Hepatocyte (in vitro differentiated cells): ENCODE measurements around the gene SERPINB6. TPM values are rescaled to one million over a fixed set of nuclear protein-coding genes. Genes with fewer than 3 reads are reported as not detected.
"Not testable (repeated sequence)": the region's sequence is repeated elsewhere in the genome, so short reads cannot be mapped to it uniquely, and the experiment has no call there.

ENCODE experiments used
- DNase-seq: peaks from one replicate; pipeline ENCODE4 v3.0.0-alpha.2; 2016; ENCODE audit warnings: low spot score
- H2AFZ ChIP-seq: fragments of 200-600 bp; sonication (generic); 2 replicates; pipeline ENCODE4 v1.6.0; 2016; ENCODE audit warnings: antibody characterized with exemption, mild to moderate bottlenecking
- H3K27ac ChIP-seq: fragments of 200-600 bp; sonication (generic); 2 replicates; pipeline ENCODE4 v1.5.1; 2016; ENCODE audit warnings: mild to moderate bottlenecking
- H3K27me3 ChIP-seq: fragments of 200-600 bp; sonication (generic); 2 replicates; pipeline ENCODE4 v1.6.1; 2016
- H3K36me3 ChIP-seq: fragments of 200-600 bp; sonication (generic); replicated peaks from 2 replicates; pipeline ENCODE4 v1.5.1; 2016; ENCODE audit warnings: low read depth; ENCODE audit not compliant: insufficient read depth
- H3K4me1 ChIP-seq: fragments of 200-600 bp; sonication (generic); 2 replicates; pipeline ENCODE4 v1.5.1; 2016; ENCODE audit warnings: mild to moderate bottlenecking, moderate library complexity; ENCODE audit not compliant: insufficient read depth
- H3K4me2 ChIP-seq: fragments of 200-600 bp; sonication (generic); 2 replicates; pipeline ENCODE4 v1.6.0; 2016
- H3K4me3 ChIP-seq: fragments of 200-600 bp; sonication (generic); 2 replicates; pipeline ENCODE4 v1.5.1; 2016; ENCODE audit warnings: mild to moderate bottlenecking
- H3K79me2 ChIP-seq: fragments of 200-600 bp; sonication (generic); 2 replicates; pipeline ENCODE4 v1.6.0; 2017; ENCODE audit warnings: mild to moderate bottlenecking
- H3K9me2 ChIP-seq: fragments of 200-600 bp; sonication (generic); replicated peaks from 2 replicates; pipeline ENCODE4 v1.6.0; 2017; ENCODE audit warnings: mild to moderate bottlenecking; ENCODE audit not compliant: insufficient read depth
- H3K9me3 ChIP-seq: fragments of 200-600 bp; sonication (generic); 2 replicates; pipeline ENCODE4 v1.5.1; 2016; ENCODE audit warnings: low read depth, mild to moderate bottlenecking
- H4K20me1 ChIP-seq: fragments of 200-600 bp; sonication (generic); 2 replicates; pipeline ENCODE4 v1.6.0; 2016; ENCODE audit warnings: mild to moderate bottlenecking; ENCODE audit not compliant: insufficient read depth, poor library complexity, severe bottlenecking
- CTCF ChIP-seq: fragments of 200-600 bp; sonication (generic); IDR thresholded peaks from 2 replicates; pipeline ENCODE4 v1.5.1; 2016; ENCODE audit warnings: antibody characterized with exemption, mild to moderate bottlenecking; ENCODE audit not compliant: poor library complexity
- EZH2 ChIP-seq: fragments of 200-600 bp; sonication (generic); IDR thresholded peaks from 2 replicates; pipeline ENCODE4 v1.6.1; 2016; ENCODE audit warnings: antibody characterized with exemption, mild to moderate bottlenecking, borderline replicate concordance
- EZH2phosphoT487 ChIP-seq: fragments of 200-600 bp; sonication (generic); IDR thresholded peaks from one replicate; pipeline ENCODE4 v1.6.1; 2018; ENCODE audit warnings: antibody characterized with exemption, mild to moderate bottlenecking, low read depth, moderate library complexity; ENCODE audit not compliant: unreplicated experiment, severe bottlenecking
- WGBS: methylation state at CpG from one replicate; pipeline ENCODE4 v1.1.6; 2016; ENCODE audit warnings: low lambda C conversion rate; ENCODE audit errors: missing lambda C conversion rate; 5-methylcytosine and 5-hydroxymethylcytosine counted together
- polyA plus RNA-seq: library from polyadenylated mRNA; unstranded; fragments of >200 nt; fragmentation: Nextera tagmentation; extraction: Ambion mirVana; gene quantifications from 2 replicates; pipeline ENCODE4 v1.2.1, GENCODE V29; 2016
- total RNA-seq: library from RNA; depleted of rRNA; stranded (reverse); fragments of >200 nt; gene quantifications from 2 replicates; pipeline ENCODE4 v1.2.3, GENCODE V29; 2014

Gene SERPINB6
- total and polyA plus RNA-seq, 2 experiments from 2014 or later: 87.9 to 109 TPM

DNA sequence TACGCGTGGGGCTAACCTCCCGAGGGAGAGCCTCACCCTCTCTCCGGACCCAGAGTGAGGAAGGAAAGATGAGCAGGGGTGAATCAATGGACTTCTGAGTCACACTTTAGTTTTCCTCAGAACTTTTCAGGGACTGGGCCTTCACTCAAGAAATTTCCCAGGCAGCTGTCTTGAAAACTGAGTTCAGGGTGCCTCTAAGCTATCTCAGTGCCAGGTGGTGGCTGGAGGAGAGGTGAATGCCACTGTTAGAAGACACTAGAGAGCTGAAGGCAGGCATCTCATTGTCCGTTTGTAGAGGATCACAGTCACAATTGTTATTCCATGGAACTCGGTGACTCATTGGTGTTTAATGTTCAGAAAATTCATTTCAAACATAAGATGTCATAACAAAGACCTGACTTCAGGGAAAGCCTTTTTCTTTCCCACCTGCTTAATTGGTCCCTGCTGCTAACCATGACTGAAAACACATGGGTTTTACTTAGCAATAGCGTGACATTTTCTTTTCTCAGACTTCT, 5.3 kb upstream of the SERPINB6 start:
- TF ChIP-seq CTCF: no peak
- no peak for DNase-seq
- Histone ChIP-seq H2AFZ (no peak overlapping the region), H3K36me3 (no peaks in the 10 kb centered on the region), H3K27ac (no peak overlapping the region), H3K4me1 (peaks cover 22% of the 10 kb centered on the region), H3K27me3 (no peaks in the 10 kb centered on the region), H3K4me2 (no peak overlapping the region), H4K20me1 (no peaks in the 10 kb centered on the region), H3K9me2 (no peaks in the 10 kb centered on the region), H3K4me3 (no peak overlapping the region), H3K9me3 (no peaks in the 10 kb centered on the region), H3K79me2 (peaks cover 7% of the 10 kb centered on the region)
- 72% methylated on average over 7 of the region's 7 CpGs for WGBS

GRCh38 chr6:2976060-2976459, 4.7 kb upstream of the SERPINB6 start:
- Histone ChIP-seq H3K27ac (no peak overlapping the region), H3K4me1 (peaks cover 17% of the 10 kb centered on the region), H3K4me3 (no peak overlapping the region), H3K27me3 (no peaks in the 10 kb centered on the region), H3K9me2 (no peaks in the 10 kb centered on the region), H2AFZ (no peak overlapping the region), H3K9me3 (no peaks in the 10 kb centered on the region), H4K20me1 (no peaks in the 10 kb centered on the region), H3K36me3 (no peaks in the 10 kb centered on the region), H3K79me2 (peaks cover 7% of the 10 kb centered on the region), H3K4me2 (no peak overlapping the region)
- no peak for DNase-seq
- WGBS: 95% methylated on average over 5 of the region's 5 CpGs
- no peak for TF ChIP-seq EZH2
- no peak for TF ChIP-seq EZH2phosphoT487
- no peak for TF ChIP-seq CTCF

- Histone ChIP-seq H3K36me3 (no peaks in the 10 kb centered on the region), H3K27me3 (no peaks in the 10 kb centered on the region), H3K9me3 (no peaks in the 10 kb centered on the region), H3K4me1 (peaks cover 24% of the 10 kb centered on the region), H2AFZ (no peak overlapping the region), H3K79me2 (peaks cover 8% of the 10 kb centered on the region), H3K9me2 (no peaks in the 10 kb centered on the region), H3K4me2 (no peak overlapping the region), H3K4me3 (no peak overlapping the region), H3K27ac (no peak overlapping the region), H4K20me1 (no peaks in the 10 kb centered on the region)
- no peak for DNase-seq
- TF ChIP-seq CTCF (no peak), EZH2phosphoT487 (no peak)
- 87% methylated on average over 5 of the region's 5 CpGs for WGBS
Measured at GRCh38 chr6:2973676-2974075, 2.3 kb upstream of the SERPINB6 start.

DNA sequence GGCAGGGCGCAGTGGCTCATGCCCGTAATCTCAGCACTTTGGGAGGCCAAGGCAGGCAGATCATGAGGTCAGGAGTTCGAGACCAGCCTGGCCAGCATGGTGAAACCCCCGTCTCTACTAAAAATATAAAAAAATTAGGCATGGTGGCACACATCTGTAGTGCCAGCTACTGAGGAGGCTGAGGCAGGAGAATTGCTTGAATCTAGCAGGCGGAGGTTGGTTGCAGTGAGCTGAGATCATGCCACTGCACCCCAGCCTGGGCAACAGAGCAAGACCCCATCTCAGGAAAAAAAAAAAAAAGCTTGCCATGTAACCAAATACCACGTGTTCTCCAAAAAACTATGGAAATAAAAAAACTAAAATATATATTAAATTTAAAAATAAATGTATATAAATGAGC, 1.8 kb upstream of the SERPINB6 start:
- H3K9me2 ChIP-seq, H4K20me1 ChIP-seq, H3K27ac ChIP-seq, H2AFZ ChIP-seq, DNase-seq, H3K4me2 ChIP-seq, H3K4me3 ChIP-seq, H3K36me3 ChIP-seq, H3K9me3 ChIP-seq, H3K27me3 ChIP-seq: not testable (repeated sequence)
- 96% methylated on average over 6 of the region's 6 CpGs for WGBS
- peaks cover 24% of the 10 kb centered on the region for H3K4me1 ChIP-seq
- peaks cover 12% of the 10 kb centered on the region for H3K79me2 ChIP-seq

- H3K9me3 ChIP-seq, H4K20me1 ChIP-seq, H3K36me3 ChIP-seq, H2AFZ ChIP-seq, H3K9me2 ChIP-seq, DNase-seq, H3K27me3 ChIP-seq, H3K4me3 ChIP-seq: not testable (repeated sequence)
- Histone ChIP-seq H3K79me2 (peaks cover 17% of the 10 kb centered on the region), H3K4me1 (peaks cover 21% of the 10 kb centered on the region), H3K4me2 (peak overlapping the region; percentile 87), H3K27ac (peak overlapping the region; percentile 97)
- WGBS: 97% methylated on average over 5 of the region's 5 CpGs
Measured at GRCh38 chr6:2972685-2973084, 1.3 kb upstream of the SERPINB6 start.

DNA sequence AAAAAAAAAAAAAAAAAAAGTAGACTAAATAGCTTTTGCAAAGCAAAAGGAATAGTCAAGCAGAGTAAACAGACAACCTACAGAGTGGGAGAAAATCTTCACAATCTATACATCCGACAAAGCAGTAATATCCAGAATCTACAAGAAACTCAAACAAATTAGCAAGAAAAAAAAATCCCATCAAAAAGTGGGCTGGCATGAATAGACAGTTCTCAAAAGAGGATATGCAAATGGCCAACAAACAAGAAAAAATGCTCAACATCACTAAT, 786 bp upstream of the SERPINB6 start:
- H3K79me2 ChIP-seq: peaks cover 21% of the 10 kb centered on the region
- H2AFZ ChIP-seq: peak overlapping the region; percentile 79
- H3K4me2 ChIP-seq: peak overlapping the region; percentile 87
- peaks cover 17% of the 10 kb centered on the region for H3K4me1 ChIP-seq
- not testable (repeated sequence) for H3K9me2 ChIP-seq, H3K9me3 ChIP-seq, DNase-seq, H3K27me3 ChIP-seq, H3K36me3 ChIP-seq, H3K4me3 ChIP-seq, H4K20me1 ChIP-seq
- peak overlapping the region; percentile 97 for H3K27ac ChIP-seq
- 62% methylated on average over 1 of the region's 1 CpG for WGBS
